Liver (tissue), 9 donors: ENCODE measurements around the gene LRRC8B. TPM values are rescaled to one million over a fixed set of nuclear protein-coding genes. Genes with fewer than 3 reads are reported as not detected.

Source experiments
- DNase-seq: peaks from one replicate; pipeline ENCODE4 v3.0.0-alpha.2; 2017; ENCODE audit warnings: low spot score
- H3K27ac ChIP-seq, 2 donors: one replicate each; pipeline ENCODE4 v1.7.0; 2013; ENCODE audit warnings: inconsistent platforms in 2 of 2, low read length in 2 of 2, control low read depth in 1 of 2, low read depth in 1 of 2, mild to moderate bottlenecking in 1 of 2
- H3K27me3 ChIP-seq, 4 donors: one replicate each; pipeline versions ENCODE4 v1.6.1 to v1.7.0; 2013; ENCODE audit warnings: low read length in 3 of 4, inconsistent platforms in 1 of 4, mild to moderate bottlenecking in 1 of 4, moderate library complexity in 1 of 4; ENCODE audit not compliant: control insufficient read depth in 4 of 4, insufficient read depth in 4 of 4
- H3K36me3 ChIP-seq, 4 donors: one replicate each; pipeline versions ENCODE4 v1.6.1 to v1.7.0; 2013; ENCODE audit warnings: low read length in 3 of 4, mild to moderate bottlenecking in 3 of 4, low read depth in 1 of 4, moderate library complexity in 1 of 4; ENCODE audit not compliant: control insufficient read depth in 4 of 4, insufficient read depth in 3 of 4
- H3K4me1 ChIP-seq, 4 donors: one replicate each; pipeline versions ENCODE4 v1.6.1 to v1.7.0; 2013; ENCODE audit warnings: low read length in 3 of 4, mild to moderate bottlenecking in 3 of 4, moderate library complexity in 1 of 4; ENCODE audit not compliant: control insufficient read depth in 4 of 4, insufficient read depth in 4 of 4
- H3K4me3 ChIP-seq, 3 donors: one replicate each; pipeline versions ENCODE4 v1.6.1 to v1.7.0; 2013; ENCODE audit warnings: low read length in 3 of 3, control low read depth in 1 of 3, low read depth in 1 of 3, mild to moderate bottlenecking in 1 of 3
- H3K9ac ChIP-seq, 2 donors: one replicate each; pipeline ENCODE4 v1.7.0; 2013; ENCODE audit warnings: low read length in 2 of 2, mild to moderate bottlenecking in 2 of 2, moderate library complexity in 2 of 2, control low read depth in 1 of 2, low read depth in 1 of 2
- H3K9me3 ChIP-seq, 4 donors: one replicate each; pipeline versions ENCODE4 v1.6.1 to v1.7.0; 2013; ENCODE audit warnings: low read length in 3 of 4; ENCODE audit not compliant: control insufficient read depth in 4 of 4
- ATF3 ChIP-seq: IDR thresholded peaks from 2 replicates; pipeline ENCODE4 v1.6.1; 2016; ENCODE audit warnings: antibody characterized with exemption
- CTCF ChIP-seq: fragments of 150-350 bp; IDR thresholded peaks from 2 replicates; pipeline ENCODE4 v1.5.1; 2017; ENCODE audit warnings: improper control_type of control experiment, low read depth, low read length; ENCODE audit not compliant: missing input control
- EGR1 ChIP-seq, 2 donors: IDR thresholded peaks; 2 replicates each; pipeline ENCODE4 v1.6.1; 2016 to 2018; ENCODE audit warnings: antibody characterized with exemption in 2 of 2, low read depth in 2 of 2
- FOXA1 ChIP-seq: IDR thresholded peaks from 2 replicates; pipeline ENCODE4 v1.6.1; 2016; ENCODE audit warnings: antibody characterized with exemption
- GABPA ChIP-seq, 2 donors: IDR thresholded peaks in 1 of 2; conservative IDR thresholded peaks in 1 of 2; 2 replicates each; pipeline ENCODE4 v1.6.1; 2016; ENCODE audit warnings: antibody characterized with exemption in 2 of 2, mild to moderate bottlenecking in 1 of 2, moderate library complexity in 1 of 2
- HNF4G ChIP-seq: IDR thresholded peaks from 2 replicates; pipeline ENCODE4 v1.6.1; 2016; ENCODE audit warnings: antibody characterized with exemption
- RAD21 ChIP-seq, 2 donors: IDR thresholded peaks; 2 replicates each; pipeline ENCODE4 v1.6.1; 2016; ENCODE audit warnings: antibody characterized with exemption in 2 of 2, mild to moderate bottlenecking in 2 of 2
- REST ChIP-seq: IDR thresholded peaks from 2 replicates; pipeline ENCODE4 v1.6.1; 2016; ENCODE audit warnings: antibody characterized with exemption, mild to moderate bottlenecking
- SP1 ChIP-seq: IDR thresholded peaks from 2 replicates; pipeline ENCODE4 v1.6.1; 2018; ENCODE audit warnings: antibody characterized with exemption, mild to moderate bottlenecking
- TAF1 ChIP-seq: conservative IDR thresholded peaks from 2 replicates; pipeline ENCODE4 v1.6.1; 2016; ENCODE audit warnings: antibody characterized with exemption, mild to moderate bottlenecking
- ZBTB33 ChIP-seq: IDR thresholded peaks from 2 replicates; pipeline ENCODE4 v1.6.1; 2016; ENCODE audit warnings: antibody characterized with exemption
- WGBS: extraction: QIAGEN DNeasy Blood & Tissue Kit; methylation state at CpG from one replicate; pipeline ENCODE4 v1.1.7; 2013; 5-methylcytosine and 5-hydroxymethylcytosine counted together
- polyA plus RNA-seq, 2 donors: library from polyadenylated mRNA; stranded (reverse) in 1 of 2; unstranded in 1 of 2; fragments of 200-250 nt in 1 of 2; fragments of >200 nt in 1 of 2; fragmentation: Nextera tagmentation in 1 of 2; extraction: Ambion mirVana in 1 of 2; gene quantifications; one replicate each; pipeline versions ENCODE4 v1.2.1 to v1.2.3, GENCODE V29; 2013 to 2015
- total RNA-seq, 2 donors: library from RNA; depleted of rRNA; stranded (reverse); fragments of >200 nt; gene quantifications; one replicate each; pipeline ENCODE4 v1.2.3, GENCODE V29; 2014
- donor health status: healthy.
- donor health status: healthy.
- donor health status: healthy.
- donor health status: healthy.
- donor health status: healthy.

The LRRC8B gene
- total and polyA plus RNA-seq, 4 donors = 1.2 to 4.3 (median 2.5) TPM

GRCh38 chr1:89484092-89485038 is 40.3 kb upstream of the LRRC8B start (continued):
- TF ChIP-seq REST = no peak

GRCh38 chr1:89487972-89488371 is 36.7 kb upstream of the LRRC8B start:
- H3K36me3 ChIP-seq = no peaks in the 10 kb centered on the region
- TF ChIP-seq GABPA (IDR thresholded peaks at IDR 0.05 in 1 of 2, conservative IDR thresholded peaks at IDR 0.05 in 1 of 2) (no peak), RAD21 (IDR thresholded peaks at IDR 0.05) (no peak), TAF1 (no peak), SP1 (no peak), EGR1 (IDR thresholded peaks at IDR 0.05; ENCODE audit: low read depth in 2 of 2) (no peak), ZBTB33 (no peak)
- no peaks in the 10 kb centered on the region for H3K4me1 ChIP-seq
- H3K4me3 ChIP-seq = no peak overlapping the region
- no peak overlapping the region for H3K27ac ChIP-seq
- no peaks in the 10 kb centered on the region for H3K9me3 ChIP-seq
- 74% methylated on average over 2 of the region's 2 CpGs for WGBS
- no peak for DNase-seq
- H3K27me3 ChIP-seq = no peaks in the 10 kb centered on the region
- no peak overlapping the region for H3K9ac ChIP-seq

- Histone ChIP-seq H3K4me1 (no peaks in the 10 kb centered on the region), H3K9me3 (no peaks in the 10 kb centered on the region), H3K27me3 (no peaks in the 10 kb centered on the region), H3K27ac (no peak overlapping the region), H3K36me3 (no peaks in the 10 kb centered on the region), H3K9ac (no peak overlapping the region), H3K4me3 (no peak overlapping the region)
- WGBS = 83% methylated on average over 2 of the region's 2 CpGs
- no peak for TF ChIP-seq HNF4G
- no peak for TF ChIP-seq CTCF
- TF ChIP-seq FOXA1 = no peak
- TF ChIP-seq TAF1 = no peak
- no peak for TF ChIP-seq REST
- TF ChIP-seq ATF3 = no peak
- TF ChIP-seq GABPA (IDR thresholded peaks at IDR 0.05 in 1 of 2, conservative IDR thresholded peaks at IDR 0.05 in 1 of 2) = no peak
- no peak for DNase-seq
Measured at GRCh38 chr1:89489047-89489729, 35.4 kb upstream of the LRRC8B start.
